ENCODE data around the gene F10.

The F10 gene

GRCh38 chr13:113167575-113167974 is 45.0 kb downstream of the F10 start:
- no peak for DNase-seq (ENCODE audit: low read depth, low spot score)

- DNase-seq (ENCODE audit: low read depth, low spot score): no peak
These were observed 45.6 kb downstream of the F10 start for GRCh38 chr13:113168211-113168610.

- no peak for DNase-seq (ENCODE audit: low read depth, low spot score)
These were observed 47.0 kb downstream of the F10 start for GRCh38 chr13:113169277-113170272.

- DNase-seq (ENCODE audit: low read depth, low spot score): no peak
These were observed 47.9 kb downstream of the F10 start for GRCh38 chr13:113170511-113170910.

- DNase-seq (ENCODE audit: low read depth, low spot score): no peak
These were observed 48.9 kb downstream of the F10 start for GRCh38 chr13:113171250-113172125.

GRCh38 chr13:113172419-113172926 is 49.9 kb downstream of the F10 start:
- no peak for DNase-seq (ENCODE audit: low read depth, low spot score)

- no peak for DNase-seq (ENCODE audit: low read depth, low spot score)
These were observed 53.7 kb downstream of the F10 start for GRCh38 chr13:113176280-113176679.

GRCh38 chr13:113176822-113177221 is 54.2 kb downstream of the F10 start:
- no peak for DNase-seq (ENCODE audit: low read depth, low spot score)

- peak; percentile 41 for DNase-seq (ENCODE audit: low read depth, low spot score)
These were observed 55.7 kb downstream of the F10 start for GRCh38 chr13:113178070-113178895.

GRCh38 chr13:113178896-113179167 is 56.2 kb downstream of the F10 start:
- DNase-seq (ENCODE audit: low read depth, low spot score): no peak

- DNase-seq (ENCODE audit: low read depth, low spot score): peak; percentile 97
These were observed 57.0 kb downstream of the F10 start for GRCh38 chr13:113179374-113180230.

GRCh38 chr13:113182046-113182445 is 59.4 kb downstream of the F10 start:
- peak; percentile 92 for DNase-seq (ENCODE audit: low read depth, low spot score)

GRCh38 chr13:113183450-113184129 is 61.0 kb downstream of the F10 start:
- DNase-seq (ENCODE audit: low read depth, low spot score): peak; percentile 93

- DNase-seq (ENCODE audit: low read depth, low spot score): peak; percentile 71
These were observed 62.2 kb downstream of the F10 start for GRCh38 chr13:113184568-113185440.

- DNase-seq (ENCODE audit: low read depth, low spot score): peak; percentile 27
These were observed 63.7 kb downstream of the F10 start for GRCh38 chr13:113186061-113186900.

GRCh38 chr13:113187263-113187669 is 64.7 kb downstream of the F10 start:
- DNase-seq (ENCODE audit: low read depth, low spot score): peak; percentile 90

- peak; percentile 84 for DNase-seq (ENCODE audit: low read depth, low spot score)
These were observed 65.5 kb downstream of the F10 start for GRCh38 chr13:113187883-113188665.

Data from brain pericyte (primary cell).